DND-41 (cell line): Measurements from ENCODE around the gene TSPAN14.

Experiments used
- EZH2 ChIP-seq: IDR thresholded peaks from 3 replicates; pipeline ENCODE4 v1.6.1; 2012; ENCODE audit warnings: borderline replicate concordance, low read depth, mild to moderate bottlenecking, moderate library complexity, low read length, inconsistent platforms; ENCODE audit not compliant: severe bottlenecking
- TF ChIP-seq, protein P1 (sequence below): IDR thresholded peaks from 2 replicates; pipeline ENCODE4 v1.5.1; 2012; ENCODE audit warnings: borderline replicate concordance, low read length, moderate library complexity, mild to moderate bottlenecking; ENCODE audit not compliant: poor library complexity, severe bottlenecking; ENCODE audit errors: extremely low read depth

DNA sequence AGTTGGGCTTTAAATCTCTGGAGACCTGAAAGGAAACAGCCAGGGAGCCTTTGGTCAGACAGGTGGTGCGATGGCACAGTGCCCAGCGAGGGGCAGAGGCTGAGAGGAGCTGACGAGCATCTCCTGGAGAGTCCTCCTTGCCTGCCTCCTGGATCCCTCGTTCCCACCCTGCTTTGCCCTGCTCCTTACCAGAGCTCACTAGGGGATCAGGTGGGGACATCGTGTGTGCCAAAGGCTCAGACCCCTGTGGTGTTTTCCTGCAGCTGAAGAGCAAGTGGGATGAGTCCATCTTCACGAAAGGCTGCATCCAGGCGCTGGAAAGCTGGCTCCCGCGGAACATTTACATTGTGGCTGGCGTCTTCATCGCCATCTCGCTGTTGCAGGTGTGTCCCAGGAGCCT, 61.8 kb downstream of the TSPAN14 start:
- TF ChIP-seq, protein P1, sequence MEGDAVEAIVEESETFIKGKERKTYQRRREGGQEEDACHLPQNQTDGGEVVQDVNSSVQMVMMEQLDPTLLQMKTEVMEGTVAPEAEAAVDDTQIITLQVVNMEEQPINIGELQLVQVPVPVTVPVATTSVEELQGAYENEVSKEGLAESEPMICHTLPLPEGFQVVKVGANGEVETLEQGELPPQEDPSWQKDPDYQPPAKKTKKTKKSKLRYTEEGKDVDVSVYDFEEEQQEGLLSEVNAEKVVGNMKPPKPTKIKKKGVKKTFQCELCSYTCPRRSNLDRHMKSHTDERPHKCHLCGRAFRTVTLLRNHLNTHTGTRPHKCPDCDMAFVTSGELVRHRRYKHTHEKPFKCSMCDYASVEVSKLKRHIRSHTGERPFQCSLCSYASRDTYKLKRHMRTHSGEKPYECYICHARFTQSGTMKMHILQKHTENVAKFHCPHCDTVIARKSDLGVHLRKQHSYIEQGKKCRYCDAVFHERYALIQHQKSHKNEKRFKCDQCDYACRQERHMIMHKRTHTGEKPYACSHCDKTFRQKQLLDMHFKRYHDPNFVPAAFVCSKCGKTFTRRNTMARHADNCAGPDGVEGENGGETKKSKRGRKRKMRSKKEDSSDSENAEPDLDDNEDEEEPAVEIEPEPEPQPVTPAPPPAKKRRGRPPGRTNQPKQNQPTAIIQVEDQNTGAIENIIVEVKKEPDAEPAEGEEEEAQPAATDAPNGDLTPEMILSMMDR: no peak
- no peak for TF ChIP-seq EZH2
